Germinal center (tissue), 1 donor: Measurements from ENCODE around the gene ZNF687.
A peak's percentile ranks its signal among the peaks of the same experiment; 100 is the strongest.

ENCODE experiments used
- DNase-seq: peaks from one replicate; pipeline ENCODE4 v3.0.0; 2012; ENCODE audit warnings: mixed read lengths, low spot score

The ZNF687 gene

DNA sequence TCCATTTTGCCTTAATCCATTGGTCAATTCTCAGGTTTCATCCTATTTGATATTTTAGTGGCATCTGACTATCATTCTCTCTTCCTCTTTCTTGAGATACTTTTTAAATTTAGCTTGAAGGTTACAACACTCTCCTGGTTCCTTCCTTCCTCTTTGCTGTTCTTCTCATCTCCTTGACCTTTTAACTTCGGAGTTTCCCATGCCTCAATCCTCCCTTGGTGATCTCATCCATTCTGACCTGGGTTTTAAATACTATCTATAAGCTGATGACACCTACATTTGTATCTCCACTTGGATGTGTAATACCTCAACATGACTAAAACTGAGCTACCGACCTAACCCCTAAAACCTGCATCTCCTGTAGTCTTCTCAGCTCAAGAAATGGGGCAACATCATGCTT lies 4.8 kb upstream of the ZNF687 start:
- DNase-seq = peak; percentile 12

DNA sequence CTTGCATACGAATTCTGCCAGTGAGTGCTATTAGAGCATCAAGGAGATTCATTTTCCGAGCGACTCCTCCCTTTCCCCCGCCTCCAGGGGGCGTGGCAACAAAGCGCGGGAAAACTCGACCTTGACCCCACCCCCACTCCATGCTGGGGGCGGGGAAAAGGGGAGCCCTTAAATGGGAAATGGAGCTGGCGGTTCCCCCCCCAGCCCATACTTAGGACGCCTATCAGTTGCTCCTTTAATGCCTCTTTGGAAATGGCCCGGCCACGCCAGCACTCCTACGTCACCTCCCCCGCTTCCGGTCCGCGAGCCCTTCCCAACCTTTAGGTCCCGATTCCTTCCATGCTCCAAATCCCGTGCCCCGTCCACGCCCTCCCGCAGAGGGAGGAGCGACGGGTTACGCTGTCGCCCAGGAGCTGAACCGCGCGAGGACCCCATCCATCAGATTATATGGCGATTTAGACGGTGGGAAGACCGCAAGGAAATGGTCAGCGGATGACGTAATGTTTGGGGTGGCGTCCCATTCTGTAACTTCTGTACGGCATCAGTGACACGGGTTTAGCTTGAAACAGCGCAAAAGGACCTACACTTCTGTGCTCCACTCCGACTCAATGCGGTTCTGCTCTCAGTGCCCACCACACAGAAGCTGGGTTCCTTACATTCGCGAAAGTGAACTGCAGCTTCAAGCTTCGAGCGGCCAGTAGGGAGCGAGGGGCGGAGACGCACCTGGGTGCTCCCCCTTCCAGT lies 702 bp upstream of the ZNF687 start:
- peak; percentile 93 for DNase-seq

DNA sequence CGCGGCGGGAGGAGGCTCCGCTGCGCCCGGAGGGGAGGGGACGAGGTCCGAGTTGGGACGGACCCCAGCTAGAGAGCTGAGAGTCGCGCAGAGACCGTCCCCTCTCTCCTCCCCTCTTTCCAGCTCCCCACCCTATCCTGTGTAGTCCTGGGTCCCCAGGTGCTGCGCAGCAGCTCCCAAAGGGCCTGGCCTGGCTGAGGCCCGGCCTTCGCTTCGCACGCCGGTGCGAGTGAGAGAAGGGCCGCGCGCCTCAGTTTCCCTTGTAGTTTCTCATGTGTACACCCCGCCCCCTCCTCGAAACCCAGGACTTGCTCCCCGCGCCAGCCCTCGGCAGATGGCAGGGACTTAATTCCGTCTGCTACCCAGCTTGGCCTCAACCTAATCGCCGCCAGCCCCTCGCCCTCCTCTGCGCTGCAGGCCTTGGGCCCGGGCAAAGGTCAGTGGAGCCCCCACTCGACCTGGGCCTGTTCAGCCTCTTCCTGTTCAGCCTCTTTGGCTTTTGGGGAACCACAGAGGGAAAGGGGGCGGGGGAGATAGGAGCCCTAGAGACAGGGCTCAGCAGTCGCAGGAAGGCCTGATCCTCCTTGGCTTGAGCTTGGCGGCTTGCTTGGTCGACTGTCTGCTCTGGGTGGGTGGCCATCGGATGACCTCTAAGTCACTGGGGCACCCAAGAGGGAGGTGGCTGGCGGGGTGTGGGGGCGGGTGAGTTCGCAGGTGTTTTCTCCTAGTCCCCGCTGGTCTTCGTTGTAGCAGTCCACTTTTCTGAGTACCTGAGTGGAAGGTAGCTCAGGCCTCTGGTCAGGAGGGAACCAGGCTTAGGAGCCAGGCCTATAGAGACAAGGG lies 1.0 kb downstream of the ZNF687 start:
- DNase-seq = peak; percentile 49

DNA sequence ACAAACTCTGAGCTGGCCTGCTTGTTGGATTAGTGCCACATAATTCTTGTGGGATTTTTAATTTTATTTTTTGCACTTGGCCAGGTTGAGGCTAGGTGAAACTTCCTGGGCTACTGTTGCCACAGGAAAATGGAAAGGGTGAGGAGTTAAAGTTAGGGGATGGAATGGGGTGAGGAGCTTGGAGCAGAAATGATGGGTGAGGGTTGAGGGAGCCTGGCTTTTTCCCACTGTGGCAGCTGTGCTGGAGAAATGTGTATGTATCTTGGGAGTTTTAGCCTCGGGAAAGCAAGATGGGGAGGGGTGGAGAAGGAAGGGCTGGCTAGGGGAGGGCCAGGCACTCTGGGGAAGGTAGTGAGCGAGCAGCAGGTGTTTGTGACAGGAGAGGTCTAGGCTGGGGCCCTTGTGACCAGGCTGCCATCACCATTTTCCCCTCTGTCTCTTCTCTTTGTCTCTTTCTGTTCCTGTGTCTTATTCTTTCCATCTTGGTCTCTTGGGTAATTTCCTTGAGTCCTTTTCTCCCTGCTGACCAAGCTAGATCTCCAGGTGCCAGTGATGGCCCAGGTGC lies 2.0 kb downstream of the ZNF687 start:
- DNase-seq = no peak

DNA sequence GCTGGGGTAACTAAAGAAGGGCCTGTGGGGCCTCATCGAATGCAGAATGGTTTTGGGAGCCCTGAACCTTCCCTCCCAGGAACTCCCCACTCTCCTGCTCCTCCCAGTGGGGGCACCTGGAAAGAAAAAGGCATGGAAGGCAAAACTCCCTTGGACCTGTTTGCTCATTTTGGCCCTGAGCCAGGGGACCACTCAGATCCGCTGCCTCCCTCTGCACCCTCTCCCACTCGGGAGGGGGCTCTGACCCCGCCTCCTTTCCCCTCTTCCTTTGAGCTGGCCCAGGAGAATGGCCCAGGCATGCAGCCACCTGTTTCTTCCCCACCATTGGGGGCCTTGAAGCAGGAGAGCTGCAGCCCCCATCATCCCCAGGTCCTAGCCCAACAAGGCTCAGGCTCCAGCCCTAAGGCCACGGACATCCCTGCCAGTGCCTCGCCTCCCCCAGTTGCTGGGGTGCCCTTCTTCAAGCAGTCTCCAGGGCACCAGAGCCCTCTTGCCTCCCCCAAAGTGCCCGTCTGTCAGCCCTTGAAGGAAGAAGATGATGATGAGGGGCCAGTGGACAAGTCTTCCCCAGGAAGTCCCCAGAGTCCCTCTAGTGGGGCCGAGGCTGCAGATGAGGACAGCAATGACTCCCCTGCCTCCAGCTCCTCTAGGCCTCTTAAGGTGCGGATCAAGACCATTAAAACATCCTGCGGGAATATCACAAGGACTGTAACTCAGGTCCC lies 4.7 kb downstream of the ZNF687 start:
- no peak for DNase-seq

DNA sequence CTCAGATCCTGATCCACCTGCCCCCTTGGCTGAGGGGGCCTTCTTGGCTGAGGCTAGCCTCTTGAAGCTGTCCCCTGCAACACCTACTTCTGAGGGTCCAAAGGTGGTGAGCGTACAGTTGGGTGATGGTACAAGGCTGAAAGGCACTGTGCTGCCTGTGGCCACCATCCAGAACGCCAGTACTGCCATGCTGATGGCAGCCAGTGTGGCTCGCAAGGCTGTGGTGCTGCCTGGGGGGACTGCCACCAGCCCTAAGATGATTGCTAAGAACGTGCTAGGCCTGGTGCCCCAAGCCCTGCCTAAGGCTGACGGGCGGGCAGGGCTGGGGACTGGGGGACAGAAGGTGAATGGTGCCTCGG lies 5.2 kb downstream of the ZNF687 start:
- DNase-seq = no peak

DNA sequence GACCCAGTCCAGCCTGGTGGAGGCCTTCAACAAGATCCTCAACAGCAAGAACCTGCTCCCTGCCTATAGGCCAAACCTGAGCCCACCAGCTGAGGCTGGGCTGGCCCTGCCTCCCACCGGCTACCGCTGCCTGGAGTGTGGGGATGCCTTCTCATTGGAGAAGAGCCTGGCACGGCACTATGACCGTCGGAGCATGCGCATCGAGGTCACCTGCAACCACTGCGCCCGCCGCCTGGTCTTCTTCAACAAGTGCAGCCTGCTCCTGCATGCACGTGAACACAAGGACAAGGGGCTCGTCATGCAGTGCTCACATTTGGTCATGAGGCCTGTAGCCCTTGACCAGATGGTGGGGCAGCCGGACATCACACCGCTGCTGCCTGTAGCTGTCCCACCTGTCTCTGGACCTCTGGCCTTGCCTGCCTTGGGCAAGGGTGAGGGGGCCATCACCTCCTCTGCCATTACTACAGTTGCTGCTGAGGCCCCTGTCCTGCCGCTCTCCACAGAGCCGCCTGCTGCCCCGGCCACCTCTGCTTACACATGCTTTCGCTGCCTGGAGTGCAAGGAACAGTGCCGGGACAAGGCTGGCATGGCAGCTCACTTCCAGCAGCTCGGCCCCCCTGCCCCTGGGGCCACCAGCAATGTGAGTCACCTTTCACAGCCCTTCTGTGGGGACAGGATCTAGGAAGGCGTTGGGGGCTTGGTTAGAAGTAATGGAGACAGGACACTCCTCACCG lies 5.8 kb downstream of the ZNF687 start:
- DNase-seq = no peak

DNA sequence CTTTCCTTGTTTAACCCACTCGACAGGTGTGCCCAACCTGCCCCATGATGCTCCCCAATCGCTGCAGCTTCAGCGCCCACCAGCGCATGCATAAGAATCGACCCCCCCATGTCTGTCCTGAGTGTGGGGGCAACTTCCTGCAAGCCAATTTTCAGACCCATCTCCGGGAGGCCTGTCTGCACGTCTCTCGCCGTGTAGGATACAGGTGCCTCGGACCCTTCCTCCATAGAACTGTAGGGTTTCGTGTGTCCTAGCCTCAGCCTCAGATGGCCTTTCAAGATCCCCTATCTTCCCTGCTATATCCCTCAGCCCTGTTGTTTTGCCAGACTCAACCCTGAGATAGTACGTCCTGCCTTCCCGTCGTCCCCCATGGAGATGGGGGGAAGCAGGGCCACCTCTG lies 6.4 kb downstream of the ZNF687 start:
- no peak for DNase-seq

DNA sequence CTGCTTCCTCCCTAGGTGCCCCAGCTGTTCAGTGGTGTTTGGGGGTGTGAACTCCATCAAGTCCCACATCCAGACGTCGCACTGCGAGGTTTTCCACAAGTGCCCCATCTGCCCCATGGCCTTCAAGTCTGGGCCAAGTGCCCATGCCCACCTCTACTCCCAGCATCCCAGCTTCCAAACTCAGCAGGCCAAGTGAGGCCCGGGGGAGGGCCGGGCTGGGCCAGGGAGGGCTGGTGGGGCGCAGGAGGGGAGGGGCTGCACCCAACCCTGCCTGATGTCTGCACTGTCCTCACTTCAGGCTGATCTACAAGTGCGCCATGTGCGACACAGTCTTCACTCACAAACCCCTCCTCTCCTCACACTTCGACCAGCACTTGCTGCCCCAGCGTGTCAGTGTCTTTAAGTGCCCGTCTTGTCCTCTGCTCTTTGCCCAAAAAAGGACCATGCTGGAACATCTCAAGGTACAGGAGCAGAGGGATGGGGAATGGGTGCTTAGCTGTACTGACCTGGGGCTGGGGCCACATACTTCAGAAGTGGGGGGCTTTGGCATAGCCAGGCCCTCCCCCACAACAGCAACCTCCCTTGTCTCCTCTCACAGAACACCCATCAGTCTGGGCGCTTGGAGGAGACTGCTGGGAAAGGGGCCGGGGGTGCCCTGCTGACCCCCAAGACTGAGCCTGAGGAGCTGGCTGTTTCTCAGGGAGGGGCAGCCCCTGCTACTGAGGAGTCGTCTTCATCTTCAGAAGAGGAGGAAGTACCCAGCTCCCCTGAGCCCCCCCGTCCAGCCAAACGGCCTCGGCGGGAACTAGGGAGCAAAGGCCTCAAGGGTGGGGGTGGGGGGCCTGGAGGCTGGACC lies 7.2 kb downstream of the ZNF687 start:
- DNase-seq = no peak

DNA sequence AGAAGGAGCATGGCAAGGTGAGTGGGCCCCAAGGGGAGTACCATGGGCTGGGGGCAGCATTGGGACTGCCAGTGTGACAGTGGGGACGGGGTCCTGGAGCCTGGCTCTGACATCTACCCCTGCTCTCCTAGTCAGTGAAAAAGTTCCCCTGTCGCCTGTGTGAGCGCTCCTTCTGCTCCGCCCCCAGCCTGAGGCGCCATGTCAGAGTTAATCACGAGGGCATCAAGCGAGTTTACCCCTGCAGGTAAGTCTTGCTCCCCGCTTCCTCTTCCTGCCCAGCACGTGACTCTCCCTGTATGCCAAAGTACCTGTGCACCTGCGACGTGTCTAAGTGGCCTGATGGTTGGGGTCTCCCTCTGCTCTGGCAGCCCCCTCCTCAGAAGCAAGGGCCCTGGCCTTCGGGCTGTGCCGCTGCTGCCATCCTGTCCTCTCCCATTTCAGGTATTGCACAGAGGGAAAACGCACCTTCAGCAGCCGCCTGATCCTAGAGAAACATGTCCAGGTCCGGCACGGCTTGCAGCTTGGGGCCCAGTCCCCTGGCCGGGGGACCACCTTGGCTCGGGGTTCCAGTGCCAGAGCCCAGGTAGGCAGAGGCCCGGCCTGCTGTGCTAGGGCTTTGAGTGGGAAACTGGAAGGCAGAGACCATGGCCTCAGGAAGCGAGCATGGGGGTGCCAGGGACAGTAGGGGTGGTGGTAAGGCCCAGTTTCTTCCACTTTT lies 8.1 kb downstream of the ZNF687 start:
- no peak for DNase-seq

DNA sequence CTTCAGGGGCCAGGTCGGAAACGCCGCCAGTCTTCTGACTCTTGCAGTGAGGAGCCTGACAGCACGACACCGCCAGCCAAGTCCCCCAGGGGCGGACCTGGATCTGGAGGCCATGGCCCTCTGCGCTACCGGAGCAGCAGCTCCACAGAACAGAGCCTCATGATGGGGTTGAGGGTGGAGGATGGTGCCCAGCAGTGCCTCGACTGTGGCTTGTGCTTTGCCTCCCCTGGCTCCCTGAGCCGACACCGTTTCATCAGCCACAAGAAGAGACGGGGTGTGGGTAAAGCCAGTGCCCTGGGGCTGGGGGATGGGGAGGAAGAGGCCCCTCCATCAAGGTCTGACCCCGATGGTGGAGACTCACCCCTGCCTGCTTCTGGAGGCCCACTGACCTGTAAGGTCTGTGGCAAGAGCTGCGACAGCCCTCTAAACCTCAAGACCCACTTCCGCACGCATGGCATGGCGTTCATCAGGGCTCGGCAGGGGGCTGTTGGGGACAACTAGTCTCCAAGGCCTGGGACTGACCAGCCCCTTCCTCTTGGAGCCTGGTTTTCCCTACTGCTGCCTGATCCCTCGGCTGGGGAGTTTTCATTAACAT lies 8.7 kb downstream of the ZNF687 start:
- DNase-seq = no peak

DNA sequence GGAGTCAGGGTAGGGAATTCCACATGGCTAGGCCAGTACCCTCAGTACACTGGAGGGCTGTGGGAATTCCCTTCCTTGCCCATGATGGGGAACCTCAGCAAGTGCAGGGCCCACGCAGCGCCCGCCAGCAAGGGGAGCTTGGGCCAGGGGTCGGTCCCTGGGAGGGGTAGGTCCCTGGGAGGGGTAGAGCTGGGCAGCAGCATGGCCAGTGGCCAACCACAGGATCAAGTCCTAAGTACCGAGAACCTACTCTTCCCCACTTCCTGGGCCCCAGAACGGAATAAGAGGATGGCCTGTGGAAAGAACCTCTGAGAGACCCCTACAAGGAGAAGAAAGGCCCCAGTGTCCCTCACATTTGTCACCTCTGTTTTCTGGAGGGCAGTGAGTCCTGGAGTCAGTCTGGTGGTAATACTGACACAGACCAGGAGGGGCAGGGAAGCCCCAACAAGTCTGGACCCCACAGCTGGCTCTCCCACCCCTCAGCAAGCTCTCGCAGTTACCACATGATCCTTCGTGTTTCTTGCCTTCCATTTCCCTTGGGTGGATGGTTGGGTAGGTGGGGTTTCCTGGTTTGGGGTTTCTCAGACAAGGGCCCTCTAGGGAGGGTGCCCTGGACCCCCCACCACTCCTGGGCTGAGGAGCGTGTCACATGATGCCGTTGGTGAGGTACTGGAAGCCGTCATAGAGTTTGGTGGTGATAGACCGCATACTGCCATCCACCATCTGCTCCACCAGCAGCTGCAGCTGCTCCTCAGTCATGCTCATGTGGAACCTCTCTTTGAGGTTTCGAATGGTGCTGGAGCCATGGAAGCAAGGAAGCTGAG lies 10.3 kb downstream of the ZNF687 start:
- DNase-seq = no peak

DNA sequence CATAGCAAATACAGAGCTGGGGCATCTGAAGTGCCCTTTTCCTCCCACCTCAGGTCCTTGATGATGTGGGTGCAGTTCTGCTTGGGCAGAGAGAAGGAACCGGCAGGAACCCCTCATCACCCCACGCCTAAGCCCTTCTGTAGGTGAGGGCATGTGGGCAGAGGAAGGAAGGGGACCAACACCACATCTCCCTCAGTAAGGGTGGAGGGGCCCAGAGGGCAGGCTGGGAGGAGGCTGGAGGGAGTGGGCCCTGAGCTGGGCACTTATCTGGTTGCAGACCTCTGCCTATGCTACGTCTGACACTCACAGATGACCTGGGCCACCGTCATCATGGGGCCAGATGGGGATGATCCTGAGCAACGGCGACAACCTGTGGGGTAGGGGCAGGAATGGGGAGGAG lies 11.0 kb downstream of the ZNF687 start:
- no peak for DNase-seq

DNA sequence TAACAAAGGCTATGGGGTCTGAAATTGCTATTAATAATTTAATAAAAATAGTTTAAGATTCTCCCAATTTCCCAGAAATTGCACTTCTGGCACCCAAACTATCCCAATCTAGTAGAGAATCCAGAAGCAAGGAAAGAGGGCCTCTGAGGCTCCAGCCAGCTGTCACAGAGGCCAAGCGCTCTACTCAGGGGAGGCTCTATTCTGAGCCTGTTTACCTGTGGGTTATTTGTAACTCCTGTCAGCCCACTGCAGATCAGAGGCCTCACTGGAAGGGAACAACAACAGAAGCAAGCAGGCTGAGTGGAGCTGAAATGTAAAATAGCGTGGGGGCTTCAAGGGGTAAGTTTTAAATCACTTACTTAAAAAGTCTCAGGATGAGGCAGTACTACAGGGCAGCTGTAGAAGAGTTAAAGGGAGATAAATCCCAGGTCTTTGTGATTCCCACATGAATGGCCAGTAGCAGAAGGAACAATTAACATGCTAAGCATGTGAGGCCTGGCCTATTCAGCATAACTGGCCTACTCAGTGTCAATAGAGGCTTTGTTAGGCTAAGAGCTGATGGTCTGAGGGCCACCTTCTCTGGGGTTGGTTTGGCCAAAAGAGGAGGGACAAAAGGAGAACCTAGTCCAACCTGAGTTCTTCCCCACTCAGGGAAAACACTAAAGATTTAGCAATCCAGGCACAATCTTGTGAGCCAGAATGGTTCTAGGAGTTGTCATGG lies 12.8 kb downstream of the ZNF687 start:
- DNase-seq = no peak

DNA sequence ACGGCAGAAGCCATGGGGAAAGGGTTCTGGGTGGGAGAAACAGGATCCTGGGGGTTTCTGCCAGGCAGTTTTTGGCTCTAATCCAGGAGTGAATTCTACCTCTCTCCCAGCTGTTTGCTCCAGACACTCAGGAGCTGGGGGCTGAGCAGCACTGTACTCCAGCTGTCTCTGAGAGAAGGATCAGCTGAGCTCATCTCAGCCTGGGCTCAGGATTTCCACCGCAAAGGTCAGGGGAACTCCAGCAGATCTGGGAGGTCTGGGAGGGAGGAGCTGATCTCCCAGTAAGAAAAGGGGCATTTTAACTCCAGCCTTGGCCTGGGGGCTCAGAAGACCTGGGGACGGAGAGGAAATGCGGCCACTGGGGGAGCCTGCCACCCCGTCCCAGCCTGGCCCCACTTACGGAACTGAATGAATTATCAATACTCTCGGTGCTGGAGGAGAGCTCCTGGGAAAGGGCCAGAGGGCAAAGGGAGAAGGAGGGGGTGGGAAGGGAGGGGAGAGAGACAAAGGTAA lies 27.8 kb downstream of the ZNF687 start:
- DNase-seq = no peak

DNA sequence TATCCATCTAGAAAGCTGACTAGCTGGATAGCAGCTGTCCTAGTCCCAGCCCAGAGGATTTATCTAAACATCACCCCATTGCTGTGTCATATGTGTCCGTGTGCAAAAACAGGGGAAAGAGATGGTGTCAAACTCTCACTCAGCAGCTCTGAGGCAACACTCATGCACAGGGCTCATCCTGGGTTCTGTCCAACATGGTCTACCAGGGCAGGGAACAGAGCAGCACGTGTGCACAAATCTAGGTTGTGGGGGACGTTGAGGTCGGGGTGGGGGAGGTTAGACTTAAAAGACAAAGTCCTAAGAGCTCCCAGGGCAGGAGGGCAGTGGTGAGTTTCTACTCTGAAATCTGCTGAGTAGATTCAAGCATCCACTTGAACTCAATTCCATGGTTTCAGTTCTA lies 28.9 kb downstream of the ZNF687 start:
- DNase-seq = no peak

DNA sequence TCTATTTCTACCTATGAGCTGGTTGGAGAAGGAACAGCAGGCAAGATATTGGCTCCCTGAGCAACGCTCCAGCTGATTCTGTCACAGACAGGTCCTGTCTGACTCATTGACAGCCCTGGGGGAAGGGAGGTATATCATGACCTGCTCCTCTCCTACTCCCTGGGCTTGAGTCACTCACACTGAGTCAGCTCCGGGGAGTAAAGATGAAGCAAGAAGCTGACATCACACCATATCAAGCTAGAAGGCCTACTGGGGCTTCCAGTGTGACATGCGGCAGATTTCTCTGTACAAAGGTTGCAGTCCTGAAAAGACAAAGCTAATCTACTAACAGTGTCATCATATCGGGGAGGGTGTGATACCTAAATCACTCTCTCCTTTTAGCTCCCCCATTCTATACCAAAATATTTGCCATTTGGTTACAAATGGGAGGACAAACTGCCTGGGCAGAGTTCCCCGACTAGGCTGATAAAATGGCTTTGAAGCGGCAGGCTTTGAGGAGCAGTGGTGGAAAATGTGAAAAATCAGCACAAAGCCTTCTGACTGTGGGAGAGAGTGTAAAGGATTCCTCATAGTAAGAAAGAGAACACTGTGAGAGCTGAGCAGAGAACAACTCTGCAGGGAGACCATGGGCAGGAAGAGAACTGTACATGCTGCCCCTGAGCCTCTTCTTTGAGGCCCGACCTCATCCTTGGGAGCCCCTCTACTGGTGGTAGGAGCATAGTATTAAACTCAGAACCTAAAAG lies 29.7 kb downstream of the ZNF687 start:
- DNase-seq = no peak
